Caki2 (cell line): Measurements from ENCODE around the gene AQP12A. TPM values are rescaled to one million over a fixed set of nuclear protein-coding genes. Genes with fewer than 3 reads are reported as not detected.

Experiments
- DNase-seq: peaks from one replicate; pipeline ENCODE4 v3.0.0-alpha.2; 2015; ENCODE audit warnings: low read depth
- in situ Hi-C: cut with HindIII; loops from 2 replicates; pipeline ENCODE4 v1.10.0; 2016; ENCODE audit warnings: low sequenced_read_pairs, low pct_unique_long_range_greater_than_20kb, mixed read lengths
- total RNA-seq: library from RNA; depleted of rRNA; stranded (reverse); fragments of >200 nt; shearing (Covaris generic); gene quantifications from 2 replicates; pipeline ENCODE4 v1.2.3, GENCODE V29; 2014; ENCODE audit warnings: low replicate concordance

AQP12A gene
- total RNA-seq, 1 experiment from 2014 or later = not detected

GRCh38 chr2:240716130-240716798, 24.6 kb downstream of the AQP12A start:
- in situ Hi-C loops = no loop called here
- DNase-seq = no peak

- in situ Hi-C loops = no loop called here
- DNase-seq = no peak
These were observed 25.5 kb downstream of the AQP12A start for GRCh38 chr2:240717181-240717641.

GRCh38 chr2:240717681-240718581, 26.3 kb downstream of the AQP12A start:
- in situ Hi-C loops = no loop called here
- no peak for DNase-seq

GRCh38 chr2:240718896-240719490, 27.3 kb downstream of the AQP12A start:
- in situ Hi-C loops = no loop called here
- DNase-seq = no peak

GRCh38 chr2:240719676-240720545, 28.2 kb downstream of the AQP12A start:
- no peak for DNase-seq
- in situ Hi-C loops = no loop called here

GRCh38 chr2:240720686-240721595, 29.3 kb downstream of the AQP12A start:
- no peak for DNase-seq
- in situ Hi-C loops = no loop called here

GRCh38 chr2:240721596-240722180, 30.0 kb downstream of the AQP12A start:
- no peak for DNase-seq
- in situ Hi-C loops = no loop called here

- in situ Hi-C loops = no loop called here
- DNase-seq = no peak
These were observed 30.7 kb downstream of the AQP12A start for GRCh38 chr2:240722376-240722775.

- DNase-seq = no peak
- in situ Hi-C loops = no loop called here
These were observed 31.4 kb downstream of the AQP12A start for GRCh38 chr2:240722796-240723735.

GRCh38 chr2:240723851-240724250, 32.2 kb downstream of the AQP12A start:
- in situ Hi-C loops = no loop called here
- no peak for DNase-seq

- DNase-seq = no peak
- in situ Hi-C loops = no loop called here
These were observed 32.8 kb downstream of the AQP12A start for GRCh38 chr2:240724431-240724830.

GRCh38 chr2:240725266-240725665, 33.6 kb downstream of the AQP12A start:
- in situ Hi-C loops = no loop called here

GRCh38 chr2:240725671-240726070, 34.0 kb downstream of the AQP12A start:
- DNase-seq = no peak
- in situ Hi-C loops = no loop called here

More at GRCh38 chr2:240725266-240725665, 33.6 kb downstream of the AQP12A start:
- no peak for DNase-seq

GRCh38 chr2:240726876-240727275, 35.2 kb downstream of the AQP12A start:
- in situ Hi-C loops = no loop called here

GRCh38 chr2:240727439-240727838, 35.8 kb downstream of the AQP12A start:
- DNase-seq = no peak
- in situ Hi-C loops = no loop called here

More at GRCh38 chr2:240726876-240727275, 35.2 kb downstream of the AQP12A start:
- no peak for DNase-seq

GRCh38 chr2:240727913-240728312, 36.2 kb downstream of the AQP12A start:
- DNase-seq = no peak
- in situ Hi-C loops = no loop called here
